Skeletal muscle cell (primary cell): Measurements from ENCODE around the gene ZNF507.
"Not testable (repeated sequence)": the region's sequence is repeated elsewhere in the genome, so short reads cannot be mapped to it uniquely, and the experiment has no call there.

Experiments used
- DNase-seq: peaks from one replicate; pipeline ENCODE4 v3.0.0-alpha.2; 2010; ENCODE audit warnings: low read depth
- H3K4me3 ChIP-seq: 2 replicates; pipeline ENCODE4 v1.5.1; 2011; ENCODE audit warnings: low read depth, mild to moderate bottlenecking, control low read depth, low read length, moderate library complexity

ZNF507 gene

DNA sequence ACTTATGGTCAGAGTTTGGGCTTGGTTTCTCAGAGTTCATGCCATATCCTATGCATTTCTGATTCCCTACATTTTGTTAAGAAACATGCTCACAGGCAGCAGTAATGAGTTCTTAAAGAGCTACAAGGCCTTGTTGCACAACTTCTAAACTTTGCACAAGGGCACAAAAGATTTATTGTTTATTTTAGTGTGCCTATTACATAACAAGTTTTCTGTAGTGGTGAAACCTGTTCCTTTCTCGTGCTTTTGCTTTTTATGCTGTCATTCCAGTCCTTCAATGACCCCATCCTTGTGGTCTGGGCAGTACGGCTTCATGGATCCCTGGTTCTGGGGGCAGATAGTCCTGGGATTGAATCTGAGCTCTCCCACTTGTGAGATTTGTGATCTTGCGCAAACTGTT is 17.8 kb downstream of the ZNF507 start:
- DNase-seq = no peak

GRCh38 chr19:32363632-32364031 is 18.2 kb downstream of the ZNF507 start:
- no peak overlapping the region for H3K4me3 ChIP-seq

More for the DNA sequence above, 17.8 kb downstream of the ZNF507 start:
- no peak overlapping the region for H3K4me3 ChIP-seq

DNA sequence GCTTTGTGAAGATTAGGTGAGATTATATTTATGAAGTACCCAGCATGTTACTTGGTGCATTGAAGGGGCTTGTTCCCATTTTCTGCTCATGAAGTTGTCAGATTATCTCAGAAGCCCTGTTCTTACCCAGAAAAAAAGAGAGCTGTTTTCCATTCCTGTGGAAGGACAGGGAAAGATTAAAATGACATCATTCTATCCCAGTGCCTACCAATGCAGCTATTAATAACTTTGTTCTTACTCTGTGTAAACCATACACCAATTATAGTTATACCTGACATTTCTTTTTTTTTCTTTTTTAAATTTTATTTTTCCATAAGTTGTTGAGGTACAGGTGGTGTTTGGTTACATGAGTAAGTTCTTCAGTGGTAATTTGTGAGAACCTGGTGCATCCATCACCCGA is 18.6 kb downstream of the ZNF507 start:
- no peak overlapping the region for H3K4me3 ChIP-seq
- no peak for DNase-seq

More at GRCh38 chr19:32363632-32364031, 18.2 kb downstream of the ZNF507 start:
- DNase-seq = no peak

DNA sequence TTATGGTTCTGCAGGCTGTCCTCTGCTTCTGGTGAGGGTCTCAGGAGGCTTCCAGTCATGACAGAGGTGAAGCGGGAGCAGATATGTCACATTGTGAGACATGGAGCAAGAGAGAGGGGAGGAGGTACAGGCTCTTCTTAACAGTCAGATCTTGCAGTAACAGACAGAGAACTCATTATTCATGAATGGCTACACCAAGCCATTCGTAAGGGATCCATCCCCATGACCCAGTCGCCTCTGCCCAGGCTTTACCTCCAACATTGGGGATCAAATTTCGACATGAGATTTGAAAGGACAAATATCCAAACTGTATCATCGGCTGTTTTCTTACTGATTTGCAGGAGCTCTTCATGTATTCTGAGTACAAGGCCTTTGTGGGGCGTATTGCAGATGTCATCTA is 21.7 kb downstream of the ZNF507 start:
- H3K4me3 ChIP-seq = no peak overlapping the region
- no peak for DNase-seq

GRCh38 chr19:32367948-32368536 is 22.6 kb downstream of the ZNF507 start:
- H3K4me3 ChIP-seq = no peak overlapping the region
- no peak for DNase-seq

DNA sequence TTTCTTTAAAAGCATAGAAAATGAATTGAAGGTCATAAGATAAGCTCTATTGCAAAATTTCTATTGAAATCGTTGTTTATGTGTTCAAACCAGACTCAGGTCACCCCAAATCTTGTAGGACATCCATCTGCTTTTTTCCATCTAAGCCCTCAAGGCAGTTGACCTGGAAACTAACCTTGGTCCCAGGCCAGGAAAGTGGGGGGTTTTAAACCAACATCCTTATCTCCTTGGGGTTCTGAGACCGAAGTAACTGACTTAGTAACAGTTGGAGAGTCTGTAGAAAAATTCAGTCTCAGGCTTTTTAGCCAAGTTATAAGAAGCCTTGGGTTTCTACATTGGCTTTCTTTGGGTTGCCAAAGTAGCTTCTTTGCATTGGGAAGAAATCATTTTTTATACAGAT is 23.4 kb downstream of the ZNF507 start:
- no peak for DNase-seq
- no peak overlapping the region for H3K4me3 ChIP-seq

DNA sequence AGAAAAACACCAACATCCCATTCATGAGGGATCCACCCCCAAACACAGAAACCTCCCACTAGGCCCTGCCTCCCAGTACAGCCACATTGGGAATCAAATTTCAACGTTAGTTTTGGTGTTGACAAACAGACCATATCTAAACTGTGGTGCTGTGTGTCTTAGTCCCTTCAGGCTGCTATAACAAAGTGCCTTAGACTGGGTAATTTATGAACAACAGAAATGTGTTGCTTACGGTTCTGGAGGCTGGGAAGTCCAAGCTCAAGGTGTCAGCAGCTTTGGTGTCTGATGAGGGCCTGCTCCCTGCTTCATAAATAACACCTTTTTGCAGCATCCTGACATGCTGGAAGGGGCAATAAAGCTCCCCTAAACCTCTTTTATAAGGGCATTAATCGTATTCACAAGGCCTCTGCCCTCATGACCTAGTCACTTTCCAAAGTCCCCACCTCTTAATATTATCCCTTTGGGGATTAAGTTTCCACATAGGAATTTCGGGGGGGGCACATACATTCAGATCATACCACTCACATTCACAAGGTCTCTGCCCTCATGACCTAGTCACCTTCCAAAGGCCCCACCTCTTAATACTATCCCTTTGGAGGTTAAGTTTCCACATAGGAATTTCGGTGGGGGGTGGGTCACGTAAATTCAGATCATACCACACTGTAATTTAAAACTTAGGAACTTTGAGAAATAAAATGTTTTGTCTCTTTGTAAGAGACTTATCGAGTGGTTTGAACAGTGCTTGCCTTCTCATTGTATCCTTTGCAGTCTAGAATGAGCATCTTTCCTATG is 27.5 kb downstream of the ZNF507 start:
- H3K4me3 ChIP-seq = no peak overlapping the region
- no peak for DNase-seq

- H3K4me3 ChIP-seq = no peak overlapping the region
- peak; percentile 97 for DNase-seq
These were observed 28.3 kb downstream of the ZNF507 start for GRCh38 chr19:32373585-32374295.

GRCh38 chr19:32374362-32374761 is 29.0 kb downstream of the ZNF507 start:
- not testable (repeated sequence) for H3K4me3 ChIP-seq, DNase-seq

DNA sequence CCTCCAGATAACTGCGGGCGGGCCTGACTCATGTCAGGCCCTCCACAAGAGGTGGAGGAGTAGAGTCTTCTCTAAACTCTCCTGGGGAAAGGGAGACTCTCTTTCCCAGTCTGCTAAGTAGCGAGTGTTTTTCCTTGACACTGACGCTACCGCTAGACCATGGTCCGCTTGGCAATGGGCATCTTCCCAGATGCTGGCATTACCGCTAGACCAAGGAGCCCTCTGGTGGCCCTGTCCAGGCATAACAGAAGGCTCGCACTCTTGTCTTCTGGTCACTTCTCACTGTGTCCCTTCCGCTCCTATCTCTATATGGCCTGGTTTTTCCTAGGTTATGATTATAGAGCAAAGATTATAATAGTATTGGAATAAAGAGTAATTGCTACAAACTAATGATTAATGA is 31.7 kb downstream of the ZNF507 start:
- not testable (repeated sequence) for DNase-seq, H3K4me3 ChIP-seq

DNA sequence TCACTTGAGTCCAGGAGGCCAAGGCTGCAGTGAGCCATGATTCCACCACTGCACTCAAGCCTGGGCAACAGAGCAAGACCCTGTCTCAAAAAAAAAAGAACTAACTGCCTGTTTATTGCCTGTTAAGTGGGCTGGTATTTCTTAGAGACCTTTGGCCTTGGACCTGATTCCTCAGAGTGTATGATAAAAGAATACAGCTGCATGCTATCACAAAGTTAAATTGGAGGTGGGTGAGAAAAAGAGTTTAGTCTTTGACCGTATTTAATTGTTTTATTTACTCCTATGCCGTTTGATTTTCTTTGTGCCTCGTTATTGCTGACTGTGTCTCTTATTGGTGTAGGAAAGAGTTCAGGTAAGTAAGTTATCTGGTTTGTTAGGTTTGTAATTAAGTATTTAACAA is 34.9 kb downstream of the ZNF507 start:
- DNase-seq = no peak
- H3K4me3 ChIP-seq = no peak overlapping the region

DNA sequence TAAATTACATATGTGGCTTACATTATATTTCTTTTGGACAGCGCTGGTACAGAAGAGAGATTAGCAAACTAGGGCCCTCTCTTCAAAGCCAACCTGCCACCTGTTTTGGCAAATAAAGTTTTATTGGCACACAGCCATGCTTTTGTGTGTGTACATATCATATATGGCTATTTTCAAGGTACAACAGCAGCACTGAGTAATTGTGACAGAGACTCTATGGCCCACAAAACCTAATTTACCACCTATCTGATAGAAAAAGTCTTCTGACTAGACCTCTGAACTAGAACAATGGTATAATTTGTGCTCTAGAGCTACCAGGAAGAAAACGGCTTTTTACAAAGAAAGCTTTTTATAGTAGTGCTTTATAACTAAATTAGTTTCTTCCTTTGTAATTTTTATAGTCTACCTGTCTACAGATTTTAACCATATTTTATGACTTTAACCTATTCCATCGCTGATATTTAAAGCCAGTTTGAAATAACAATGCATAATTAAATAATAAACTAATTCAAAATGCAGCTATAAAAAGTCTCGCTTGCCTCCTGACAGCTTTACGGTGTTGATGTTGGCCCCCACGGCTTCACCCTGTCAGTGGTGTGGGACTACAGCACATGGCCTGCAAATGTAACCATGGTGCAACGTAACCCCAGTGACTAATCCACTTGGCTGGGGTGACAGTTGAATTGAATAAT is 42.4 kb downstream of the ZNF507 start:
- H3K4me3 ChIP-seq = no peak overlapping the region
- peak; percentile 66 for DNase-seq

DNA sequence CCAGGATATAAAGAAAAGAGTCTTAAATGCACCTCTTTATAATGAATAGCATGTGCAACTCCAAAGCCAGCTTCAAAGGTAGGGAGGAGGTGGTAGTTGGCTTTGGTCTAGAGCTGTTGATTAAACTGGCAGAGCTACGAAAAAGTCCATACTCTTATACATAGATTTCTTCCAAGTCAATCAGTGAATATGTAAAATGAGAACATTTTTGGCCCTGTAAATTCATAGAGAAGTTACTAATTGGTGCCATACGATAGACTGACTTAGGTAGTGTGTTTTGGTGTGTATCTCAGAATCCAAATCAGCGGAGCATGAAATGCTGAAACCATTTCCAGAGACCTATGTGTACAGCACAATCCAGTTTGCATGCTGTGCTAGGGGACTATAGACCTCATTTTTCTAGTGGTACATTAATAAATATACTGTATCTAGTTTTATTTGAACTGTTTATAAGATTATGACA is 43.0 kb downstream of the ZNF507 start:
- H3K4me3 ChIP-seq = no peak overlapping the region
- no peak for DNase-seq

DNA sequence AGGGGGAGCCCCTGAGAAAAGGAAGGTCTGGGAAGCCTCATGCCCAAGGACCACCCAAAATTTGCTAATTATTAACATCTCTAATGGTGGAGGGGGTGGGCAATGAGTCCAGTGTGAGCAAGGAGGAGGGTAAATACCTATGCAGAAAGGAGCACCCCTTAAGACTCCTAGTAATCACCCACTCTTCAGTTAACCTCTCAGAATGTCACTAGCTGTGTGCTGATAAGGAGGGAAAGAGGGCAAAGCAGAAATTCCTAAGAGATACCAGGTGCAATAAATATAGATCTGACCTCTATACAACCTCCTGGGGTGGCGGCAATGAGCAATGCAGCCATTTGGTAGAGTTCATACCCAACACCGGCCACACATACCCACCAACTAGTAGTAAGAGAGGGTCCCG is 47.5 kb downstream of the ZNF507 start:
- H3K4me3 ChIP-seq = no peak overlapping the region
- DNase-seq = no peak

GRCh38 chr19:32396046-32396652 is 50.7 kb downstream of the ZNF507 start:
- DNase-seq = no peak
- H3K4me3 ChIP-seq = no peak overlapping the region

- no peak overlapping the region for H3K4me3 ChIP-seq
- DNase-seq = peak; percentile 78
These were observed 52.3 kb downstream of the ZNF507 start for GRCh38 chr19:32397671-32398101.

GRCh38 chr19:32401992-32402391 is 56.6 kb downstream of the ZNF507 start:
- no peak overlapping the region for H3K4me3 ChIP-seq

DNA sequence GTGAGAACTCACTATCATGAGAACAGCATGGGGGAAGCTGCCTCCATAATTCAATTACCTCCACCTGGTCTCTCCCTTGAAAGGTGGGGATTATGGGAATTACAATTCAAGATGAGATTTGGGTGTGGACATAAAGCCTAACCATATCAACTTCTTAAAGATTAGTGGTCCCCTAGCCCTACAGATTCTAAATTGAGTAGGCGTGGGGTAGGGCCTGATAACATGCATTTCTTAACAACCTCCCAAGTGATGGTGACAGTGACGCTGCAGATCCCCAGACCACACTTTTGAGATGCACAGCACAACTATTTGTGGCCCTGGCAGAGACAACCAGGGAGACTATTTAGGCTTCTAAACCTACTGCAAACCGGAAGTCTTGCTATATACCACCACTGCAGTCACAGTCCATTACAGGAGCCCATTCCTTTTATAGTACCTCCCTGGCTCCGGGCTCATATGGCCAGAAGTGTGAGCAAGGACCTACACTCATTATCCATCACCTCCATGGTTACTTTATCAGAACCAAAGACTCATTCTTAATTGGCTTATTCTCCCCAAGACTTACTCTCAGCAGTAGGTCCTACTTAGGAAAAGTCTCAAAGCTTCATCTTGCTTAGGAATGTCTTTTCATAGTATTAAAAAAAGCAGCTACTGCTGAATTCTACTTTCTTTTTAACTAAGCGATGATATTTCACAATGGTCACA is 58.0 kb downstream of the ZNF507 start:
- H3K4me3 ChIP-seq = no peak overlapping the region
- DNase-seq = no peak

More at GRCh38 chr19:32401992-32402391, 56.6 kb downstream of the ZNF507 start:
- no peak for DNase-seq
